ENCODE results near the gene BBS5.

DNA sequence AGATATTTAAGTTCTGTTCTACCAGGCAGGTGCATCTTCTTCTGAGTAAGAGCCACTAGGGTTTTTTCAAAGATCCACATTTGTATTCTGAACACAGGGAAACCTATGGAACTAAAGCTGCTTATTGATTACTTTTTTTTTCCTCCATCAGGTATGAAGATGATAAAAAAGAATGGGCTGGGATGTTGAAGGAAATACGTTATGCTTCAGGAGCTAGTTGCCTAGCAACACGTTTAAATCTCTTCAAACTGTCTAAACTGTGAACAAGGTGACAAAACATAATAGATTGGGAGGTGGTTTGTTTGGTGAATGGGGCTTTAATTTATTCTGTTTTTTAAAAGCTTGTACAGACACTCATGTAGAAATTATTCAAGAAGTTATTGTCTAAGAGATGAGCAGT lies 46.1 kb downstream of the BBS5 start:
- TF ChIP-seq, protein P1, sequence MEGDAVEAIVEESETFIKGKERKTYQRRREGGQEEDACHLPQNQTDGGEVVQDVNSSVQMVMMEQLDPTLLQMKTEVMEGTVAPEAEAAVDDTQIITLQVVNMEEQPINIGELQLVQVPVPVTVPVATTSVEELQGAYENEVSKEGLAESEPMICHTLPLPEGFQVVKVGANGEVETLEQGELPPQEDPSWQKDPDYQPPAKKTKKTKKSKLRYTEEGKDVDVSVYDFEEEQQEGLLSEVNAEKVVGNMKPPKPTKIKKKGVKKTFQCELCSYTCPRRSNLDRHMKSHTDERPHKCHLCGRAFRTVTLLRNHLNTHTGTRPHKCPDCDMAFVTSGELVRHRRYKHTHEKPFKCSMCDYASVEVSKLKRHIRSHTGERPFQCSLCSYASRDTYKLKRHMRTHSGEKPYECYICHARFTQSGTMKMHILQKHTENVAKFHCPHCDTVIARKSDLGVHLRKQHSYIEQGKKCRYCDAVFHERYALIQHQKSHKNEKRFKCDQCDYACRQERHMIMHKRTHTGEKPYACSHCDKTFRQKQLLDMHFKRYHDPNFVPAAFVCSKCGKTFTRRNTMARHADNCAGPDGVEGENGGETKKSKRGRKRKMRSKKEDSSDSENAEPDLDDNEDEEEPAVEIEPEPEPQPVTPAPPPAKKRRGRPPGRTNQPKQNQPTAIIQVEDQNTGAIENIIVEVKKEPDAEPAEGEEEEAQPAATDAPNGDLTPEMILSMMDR (IDR thresholded peaks at IDR 0.05): no peak
- TF ChIP-seq POLR2A (IDR thresholded peaks at IDR 0.05) (no peak), EP300 (IDR thresholded peaks at IDR 0.05; ENCODE audit: low read depth) (no peak)

Data from transverse colon (tissue), 3 donors.